Stimulated activated CD8-positive, alpha-beta memory T cell treated with anti-CD3 and anti-CD28 coated beads, Interleukin-7, amount 100 ng/mL, for 24 hours (primary cell): ENCODE measurements around the gene CIDEC.
"Not testable (repeated sequence)": the region's sequence is repeated elsewhere in the genome, so short reads cannot be mapped to it uniquely, and the experiment has no call there.

Source experiments
- DNase-seq: peaks from one replicate; pipeline ENCODE4 v3.0.0-alpha.2; 2020; ENCODE audit warnings: low read depth

The CIDEC gene

GRCh38 chr3:9875448-9875847 lies 4.6 kb downstream of the CIDEC start:
- no peak for DNase-seq

- not testable (repeated sequence) for DNase-seq
These were observed 8.0 kb downstream of the CIDEC start for GRCh38 chr3:9872067-9872466.

- no peak for DNase-seq
These were observed 9.1 kb downstream of the CIDEC start for GRCh38 chr3:9870978-9871377.

- DNase-seq = no peak
These were observed 10.1 kb downstream of the CIDEC start for GRCh38 chr3:9869955-9870354.

GRCh38 chr3:9867106-9867505 lies 12.9 kb downstream of the CIDEC start:
- no peak for DNase-seq

GRCh38 chr3:9866639-9867038 lies 13.4 kb downstream of the CIDEC start:
- no peak for DNase-seq

GRCh38 chr3:9865125-9865637 lies 14.9 kb downstream of the CIDEC start:
- DNase-seq = not testable (repeated sequence)

- no peak for DNase-seq
These were observed 15.7 kb downstream of the CIDEC start for GRCh38 chr3:9864200-9864927.

- DNase-seq = no peak
These were observed 16.8 kb downstream of the CIDEC start for GRCh38 chr3:9863058-9863772.

- DNase-seq = no peak
These were observed 17.5 kb downstream of the CIDEC start for GRCh38 chr3:9862391-9863057.

GRCh38 chr3:9861626-9862130 lies 18.4 kb downstream of the CIDEC start:
- DNase-seq = no peak

GRCh38 chr3:9861201-9861600 lies 18.9 kb downstream of the CIDEC start:
- DNase-seq = no peak

- no peak for DNase-seq
These were observed 20.5 kb downstream of the CIDEC start for GRCh38 chr3:9859530-9860025.

- DNase-seq = no peak
These were observed 24.5 kb downstream of the CIDEC start for GRCh38 chr3:9855594-9855993.

GRCh38 chr3:9854291-9854940 lies 25.6 kb downstream of the CIDEC start:
- not testable (repeated sequence) for DNase-seq

- DNase-seq = no peak
These were observed 27.5 kb downstream of the CIDEC start for GRCh38 chr3:9852528-9852927.

- DNase-seq = not testable (repeated sequence)
These were observed 28.1 kb downstream of the CIDEC start for GRCh38 chr3:9851926-9852325.

GRCh38 chr3:9851383-9851782 lies 28.7 kb downstream of the CIDEC start:
- not testable (repeated sequence) for DNase-seq

- not testable (repeated sequence) for DNase-seq
These were observed 31.2 kb downstream of the CIDEC start for GRCh38 chr3:9848860-9849259.

- DNase-seq = not testable (repeated sequence)
These were observed 32.2 kb downstream of the CIDEC start for GRCh38 chr3:9847870-9848269.

GRCh38 chr3:9846931-9847488 lies 33.0 kb downstream of the CIDEC start:
- no peak for DNase-seq

- no peak for DNase-seq
These were observed 33.8 kb downstream of the CIDEC start for GRCh38 chr3:9846231-9846630.
